HL-60 (cell line): ENCODE measurements around the gene TBX20.

Experiments
- DNase-seq, 2 experiments: peaks; one replicate each; pipeline ENCODE4 v3.0.0-alpha.2; 2010 to 2020; ENCODE audit warnings: low read depth in 1 of 2, low spot score in 1 of 2
- H3K27ac ChIP-seq: fragments of 250-450 bp; sonication (Bioruptor Pico); replicated peaks from 2 replicates; pipeline ENCODE4 v1.5.1; 2020; ENCODE audit warnings: mild to moderate bottlenecking, moderate library complexity
- H3K27me3 ChIP-seq: fragments of 250-450 bp; sonication (Bioruptor Pico); 2 replicates; pipeline ENCODE4 v1.5.1; 2021; ENCODE audit warnings: mild to moderate bottlenecking, moderate library complexity; ENCODE audit not compliant: insufficient read depth, poor library complexity, severe bottlenecking
- H3K4me3 ChIP-seq: replicated peaks from 2 replicates; pipeline ENCODE4 v1.5.1; 2011; ENCODE audit warnings: mild to moderate bottlenecking, control low read depth, low read length; ENCODE audit not compliant: insufficient read depth
- CTCF ChIP-seq: IDR thresholded peaks from one replicate; pipeline ENCODE4 v1.5.1; 2011; ENCODE audit warnings: low read length, control low read depth, inconsistent platforms; ENCODE audit not compliant: insufficient read depth
- GABPA ChIP-seq: IDR thresholded peaks from 2 replicates; pipeline ENCODE4 v1.6.1; 2012; ENCODE audit warnings: low read depth
- POLR2AphosphoS5 ChIP-seq: IDR thresholded peaks from 2 replicates; pipeline ENCODE4 v1.6.1; 2012; ENCODE audit warnings: low read depth
- REST ChIP-seq: IDR thresholded peaks from 2 replicates; pipeline ENCODE4 v1.6.1; 2012; ENCODE audit warnings: low read depth; ENCODE audit not compliant: insufficient replicate concordance
- SPI1 ChIP-seq: IDR thresholded peaks from 2 replicates; pipeline ENCODE4 v1.6.1; 2012; ENCODE audit warnings: low read depth, mild to moderate bottlenecking, borderline replicate concordance

Gene TBX20

GRCh38 chr7:35253460-35253709 lies 515 bp downstream of the TBX20 start:
- DNase-seq, result no peak

GRCh38 chr7:35252612-35253459 lies 1.1 kb downstream of the TBX20 start:
- H3K27me3 ChIP-seq, result peaks cover 51% of the 10 kb centered on the region
- no peak overlapping the region for H3K27ac ChIP-seq
- TF ChIP-seq SPI1 (no peak), REST (no peak), CTCF (no peak)
- peak overlapping the region; percentile 30 for H3K4me3 ChIP-seq
- no peak for DNase-seq

More at GRCh38 chr7:35253460-35253709, 515 bp downstream of the TBX20 start:
- TF ChIP-seq POLR2AphosphoS5 (no peak), SPI1 (no peak), CTCF (no peak), REST (no peak), GABPA (no peak)
- peaks cover 57% of the 10 kb centered on the region for H3K27me3 ChIP-seq
- peak overlapping the region; percentile 30 for H3K4me3 ChIP-seq
- no peak overlapping the region for H3K27ac ChIP-seq

GRCh38 chr7:35251606-35252310 lies 2.1 kb downstream of the TBX20 start:
- TF ChIP-seq GABPA (no peak), CTCF (no peak)
- DNase-seq, result peak in 1 of 2 experiments; percentile 20
- H3K27me3 ChIP-seq, result peaks cover 46% of the 10 kb centered on the region
- no peak overlapping the region for H3K4me3 ChIP-seq
- no peak overlapping the region for H3K27ac ChIP-seq

- no peak for DNase-seq
- H3K27ac ChIP-seq, result no peak overlapping the region
- TF ChIP-seq GABPA, result no peak
- TF ChIP-seq POLR2AphosphoS5, result no peak
- no peak for TF ChIP-seq CTCF
- no peak for TF ChIP-seq SPI1
- TF ChIP-seq REST, result no peak
- peaks cover 38% of the 10 kb centered on the region for H3K27me3 ChIP-seq
- H3K4me3 ChIP-seq, result no peak overlapping the region
These were observed 3.0 kb downstream of the TBX20 start for GRCh38 chr7:35250941-35251340.
